Stimulated activated CD8-positive, alpha-beta memory T cell treated with anti-CD3 and anti-CD28 coated beads, Interleukin-15, amount 100 ng/mL, for 4 hours (primary cell): Measurements from ENCODE around the gene NLRP5.
"Not testable (repeated sequence)": the region's sequence is repeated elsewhere in the genome, so short reads cannot be mapped to it uniquely, and the experiment has no call there.

Experiments used
- DNase-seq, 2 donors: peaks; one replicate each; pipeline ENCODE4 v3.0.0-alpha.2; 2020; ENCODE audit warnings: low read depth in 2 of 2

NLRP5 gene

DNA sequence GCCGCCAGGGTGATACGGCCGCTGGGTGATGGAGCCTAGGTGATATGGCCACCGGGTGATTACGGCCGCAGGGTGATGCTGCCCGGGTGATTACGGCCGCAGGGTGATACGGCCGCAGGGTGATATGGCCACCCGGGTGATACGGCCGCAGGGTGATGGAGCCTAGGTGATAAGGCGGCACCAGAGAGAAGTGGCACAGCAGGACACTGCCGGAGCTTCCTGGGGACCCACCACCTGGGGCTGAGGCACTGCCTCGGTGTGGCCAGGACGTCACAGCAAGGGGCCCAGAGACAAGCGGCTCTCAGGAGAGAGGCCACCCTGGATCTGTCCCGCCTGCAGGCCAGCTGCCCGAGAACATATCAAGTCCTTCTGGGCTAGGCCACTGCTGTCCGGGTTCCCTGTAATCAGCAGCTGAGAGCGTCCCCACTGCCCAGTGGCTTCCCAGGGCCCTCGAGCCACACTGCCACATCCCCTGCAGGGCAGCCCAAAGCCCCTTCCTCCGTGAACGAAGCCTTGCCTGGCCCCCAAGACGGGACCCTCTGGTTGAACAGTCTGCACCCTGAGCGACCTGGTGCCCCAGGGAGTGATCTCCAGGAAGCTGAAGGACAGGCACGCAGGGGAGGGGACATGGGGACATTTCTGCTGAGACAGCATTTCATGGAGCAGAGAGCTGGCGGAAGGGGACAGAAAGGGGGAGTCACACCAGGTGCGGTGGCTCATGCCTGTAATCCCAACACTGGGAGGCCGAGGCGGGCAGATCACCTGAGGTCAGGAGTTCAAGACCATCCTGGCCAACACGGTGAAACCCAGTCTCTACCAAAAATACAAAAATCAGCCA, 112.4 kb downstream of the NLRP5 start:
- DNase-seq = no peak

DNA sequence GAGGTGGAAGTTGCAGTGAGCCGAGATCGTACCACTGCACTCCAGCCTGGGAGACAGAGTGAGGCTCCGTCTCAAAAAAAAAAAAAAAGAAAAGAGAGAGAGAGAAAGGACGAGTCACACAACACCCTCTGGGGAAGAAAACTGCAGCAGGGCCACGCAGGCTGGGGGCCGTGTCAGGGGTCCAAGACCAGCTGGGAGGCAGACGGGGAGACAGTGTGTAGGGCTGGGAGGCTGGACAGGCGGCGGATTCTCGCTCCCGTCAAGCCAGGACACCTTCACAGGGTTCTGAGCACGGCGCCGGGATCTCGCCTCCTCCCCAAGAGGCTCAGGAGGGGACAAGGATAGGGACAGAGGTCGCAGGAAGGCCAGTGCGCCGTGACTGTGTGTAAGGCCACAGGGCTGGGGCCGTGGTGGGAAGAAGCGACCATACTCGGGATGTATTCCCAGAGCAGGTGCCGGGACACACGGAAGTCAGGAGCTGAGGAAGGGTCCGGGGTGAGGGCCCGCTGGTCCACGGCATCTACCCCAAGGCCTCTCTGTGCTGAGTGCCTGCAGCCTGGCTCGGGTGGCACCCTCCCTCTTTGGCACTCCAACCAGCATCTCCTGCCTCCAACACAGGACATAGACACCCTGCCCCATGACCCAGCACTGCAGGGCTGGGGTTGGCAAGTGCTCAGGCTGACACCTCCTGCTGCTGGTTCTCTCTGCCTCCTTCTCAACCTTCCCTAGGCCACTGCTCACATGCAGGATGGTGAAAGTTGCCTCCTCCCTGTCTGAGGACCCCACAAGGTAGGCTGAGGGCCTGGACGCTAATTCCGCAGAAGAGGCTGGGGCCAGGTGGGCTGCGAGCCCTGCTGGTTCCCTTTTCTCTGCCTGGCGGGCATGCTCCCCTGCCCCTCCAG, 113.3 kb downstream of the NLRP5 start:
- DNase-seq = no peak

DNA sequence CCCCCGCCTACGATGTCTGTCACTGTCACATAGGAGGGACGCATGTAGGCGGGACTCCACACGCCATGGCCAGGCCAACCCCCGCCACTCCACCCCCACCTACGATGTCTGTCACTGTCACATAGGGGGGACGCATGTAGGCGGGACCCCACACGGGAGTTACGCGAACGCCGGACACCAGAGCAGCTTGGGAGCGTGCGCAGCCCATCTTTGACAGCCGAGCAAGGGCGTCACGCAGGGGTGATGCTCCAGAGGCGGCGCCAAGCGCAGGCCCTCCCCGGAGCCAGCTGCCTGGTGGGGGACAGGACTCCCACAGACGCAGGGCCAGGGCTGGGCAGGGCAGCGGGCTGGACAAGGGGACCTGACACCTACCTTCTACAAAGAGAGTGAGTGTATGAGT, 114.5 kb downstream of the NLRP5 start:
- no peak for DNase-seq

DNA sequence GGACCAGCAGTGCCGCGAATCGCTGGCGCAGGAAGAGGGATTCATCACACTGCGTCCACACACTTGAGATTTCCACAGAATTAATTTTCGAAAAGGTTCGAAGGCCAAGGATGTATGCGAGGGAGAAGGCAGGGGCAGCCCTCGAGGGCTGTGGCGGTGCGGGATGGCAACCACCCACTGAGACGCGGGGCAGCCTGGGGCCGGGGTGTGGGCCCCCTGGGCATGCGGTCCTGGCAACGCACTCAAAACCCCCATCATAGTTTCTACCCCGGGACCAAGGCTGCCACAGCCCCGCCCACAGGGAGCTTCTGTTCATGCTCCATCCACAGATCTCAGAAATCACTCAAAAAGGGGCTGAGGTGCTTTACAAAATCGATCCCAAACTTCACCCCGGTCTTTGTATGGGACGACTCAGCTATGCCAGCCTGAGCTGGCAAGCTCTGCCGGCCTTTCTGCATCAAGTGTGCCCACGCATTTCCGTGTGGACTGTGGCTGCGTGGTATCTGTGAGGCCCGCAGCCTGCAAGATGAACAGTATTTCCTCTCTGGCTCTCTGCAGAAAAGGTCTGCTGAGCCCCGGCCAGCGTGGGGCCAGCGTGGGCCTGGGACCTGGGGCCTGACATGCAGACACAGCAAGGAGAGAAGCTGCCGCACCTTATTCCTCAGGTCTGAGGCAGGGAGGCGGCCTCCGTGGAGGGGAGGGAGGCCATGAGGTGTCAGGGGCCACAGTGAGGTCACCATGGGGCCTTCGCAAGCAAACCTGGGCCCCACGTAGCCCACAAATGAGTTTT, 115.4 kb downstream of the NLRP5 start:
- DNase-seq = no peak

DNA sequence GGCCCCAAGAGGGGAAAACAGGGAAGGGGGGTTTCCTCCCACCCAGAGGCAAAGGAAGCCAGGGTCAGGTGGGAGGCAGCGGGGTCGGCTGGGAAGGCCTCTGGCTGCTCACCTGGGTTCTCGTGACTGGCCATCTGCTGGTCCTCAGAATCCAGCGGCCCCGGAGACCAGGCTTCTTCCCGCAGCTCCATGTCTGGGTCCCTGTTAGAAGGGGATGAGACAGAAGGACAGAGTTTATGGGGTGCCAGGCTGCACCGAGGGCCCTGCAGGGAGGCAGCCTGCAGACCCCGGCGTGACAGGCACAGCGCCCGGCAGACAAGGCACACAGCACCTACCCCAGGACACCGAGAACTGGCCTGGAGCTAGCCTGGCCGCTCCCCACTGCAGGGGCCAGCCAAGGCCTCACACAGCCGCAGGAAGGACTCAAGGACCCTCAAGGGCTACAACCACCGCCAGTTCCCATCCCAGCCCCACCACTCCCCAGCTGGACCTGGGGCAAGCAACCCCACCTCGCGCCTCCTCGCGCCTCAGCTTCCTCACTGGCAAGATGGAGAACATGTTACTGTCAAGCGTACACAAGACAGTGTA, 116.5 kb downstream of the NLRP5 start:
- no peak for DNase-seq

DNA sequence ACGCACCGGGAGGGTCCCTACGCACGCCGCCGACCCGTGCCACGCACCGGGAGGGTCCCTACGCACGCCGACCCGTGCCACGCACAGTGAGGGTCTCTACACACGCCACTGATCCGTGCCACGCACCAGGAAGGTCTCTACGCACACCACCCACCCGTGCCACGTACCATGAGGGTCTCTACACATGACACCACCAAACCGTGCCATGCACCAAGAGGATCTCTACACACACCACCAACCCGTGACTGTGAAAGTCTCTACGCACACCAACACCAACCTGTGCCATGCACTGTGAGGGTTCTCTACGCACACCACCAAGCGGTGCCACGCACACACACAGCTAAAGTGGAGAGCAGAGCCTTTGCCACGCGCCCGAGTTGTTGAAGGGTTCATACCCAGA, 117.8 kb downstream of the NLRP5 start:
- no peak for DNase-seq

DNA sequence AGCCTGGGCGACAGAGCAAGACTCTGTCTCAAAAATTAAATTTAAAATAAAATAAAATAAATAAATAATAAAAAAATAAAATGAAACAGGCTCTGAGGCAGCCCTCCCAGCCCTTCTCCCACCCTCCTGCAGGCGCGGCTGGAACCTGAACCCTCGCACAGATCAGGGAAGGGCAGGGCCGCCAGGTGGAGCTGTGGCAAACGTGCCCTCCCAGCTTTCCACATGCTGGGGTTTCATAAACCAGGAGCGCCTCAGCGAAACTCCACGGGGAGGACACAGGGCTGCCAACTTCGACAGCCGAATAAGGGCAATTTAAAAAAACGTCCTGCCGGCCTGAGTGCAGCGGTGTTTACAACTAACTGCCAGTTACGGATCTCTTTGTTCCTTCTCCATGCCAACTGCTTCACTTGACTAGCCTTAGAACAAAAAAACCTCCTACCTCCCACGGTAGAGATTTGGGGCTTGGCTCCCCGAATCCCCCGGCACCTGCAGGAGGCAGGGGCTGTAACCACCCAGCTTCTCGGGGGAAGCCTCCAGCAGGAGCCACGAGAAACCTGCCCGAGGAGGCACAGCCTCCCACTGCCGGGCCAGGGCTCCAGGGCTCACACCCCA, 118.6 kb downstream of the NLRP5 start:
- peak in 1 of 2 donors; percentile 17 for DNase-seq

DNA sequence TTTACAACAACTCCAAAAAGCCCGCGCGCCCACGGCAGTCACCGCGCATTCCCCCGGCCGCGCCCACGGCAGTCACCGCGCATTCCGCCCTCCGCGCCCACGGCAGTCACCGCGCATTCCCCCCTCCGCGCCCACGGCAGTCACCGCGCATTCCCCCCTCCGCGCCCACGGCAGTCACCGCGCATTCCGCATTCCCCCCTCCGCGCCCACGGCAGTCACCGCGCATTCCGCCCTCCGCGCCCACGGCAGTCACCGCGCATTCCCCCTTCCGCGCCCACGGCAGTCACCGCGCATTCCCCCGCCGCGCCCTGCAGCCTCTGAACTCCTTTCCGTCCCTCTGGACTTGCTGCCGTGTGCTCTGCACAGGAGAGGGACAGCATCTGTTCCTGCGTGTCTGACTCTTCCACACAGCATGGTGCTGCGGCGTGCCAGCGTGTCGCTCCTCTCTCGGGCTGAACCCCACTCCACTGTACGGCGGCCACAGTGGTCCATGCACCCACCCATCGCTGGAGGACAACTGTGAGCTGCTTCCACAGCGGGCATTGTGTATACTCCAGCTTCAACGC, 119.3 kb downstream of the NLRP5 start:
- DNase-seq = not testable (repeated sequence)

DNA sequence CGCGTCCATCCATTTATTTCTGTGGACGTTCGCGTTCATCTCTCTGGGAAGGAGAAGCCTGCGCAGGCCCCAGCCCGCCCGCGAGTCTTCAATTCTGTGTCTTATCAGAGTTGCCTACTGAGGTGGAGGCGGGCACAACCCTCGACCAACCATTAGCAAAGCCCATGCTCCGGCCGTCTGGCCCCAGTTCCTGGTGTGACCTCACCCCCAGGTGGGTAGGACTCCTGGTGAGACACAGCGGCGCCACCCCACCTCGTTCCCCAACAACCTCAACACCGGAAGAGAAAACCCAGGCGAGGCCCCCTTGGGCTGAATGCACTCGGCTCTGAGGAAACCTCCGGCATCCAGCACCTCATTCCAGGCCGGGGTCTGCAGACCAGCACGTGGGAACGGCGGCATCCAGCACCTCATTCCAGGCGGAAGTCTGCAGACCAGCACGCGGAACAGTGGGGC, 119.8 kb downstream of the NLRP5 start:
- no peak for DNase-seq

DNA sequence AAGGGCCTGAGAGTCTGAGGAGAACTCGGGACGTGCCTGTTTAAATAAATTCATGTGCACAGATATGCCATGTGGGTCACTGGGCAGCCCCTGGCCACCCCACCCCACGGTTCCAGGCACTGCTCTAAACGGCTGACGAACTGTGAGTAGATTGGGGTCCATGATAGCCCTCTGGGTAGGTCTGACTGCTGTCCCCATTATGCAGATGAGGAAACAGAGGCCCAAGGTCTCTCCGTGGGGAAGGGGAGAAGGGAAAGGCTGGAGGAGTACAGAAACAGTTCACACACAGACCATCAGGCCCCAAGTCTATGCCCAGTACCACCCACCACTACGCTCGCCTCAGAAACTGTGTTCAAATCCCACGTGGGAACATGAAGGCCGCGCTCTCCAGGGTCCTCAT, 120.4 kb downstream of the NLRP5 start:
- no peak for DNase-seq

DNA sequence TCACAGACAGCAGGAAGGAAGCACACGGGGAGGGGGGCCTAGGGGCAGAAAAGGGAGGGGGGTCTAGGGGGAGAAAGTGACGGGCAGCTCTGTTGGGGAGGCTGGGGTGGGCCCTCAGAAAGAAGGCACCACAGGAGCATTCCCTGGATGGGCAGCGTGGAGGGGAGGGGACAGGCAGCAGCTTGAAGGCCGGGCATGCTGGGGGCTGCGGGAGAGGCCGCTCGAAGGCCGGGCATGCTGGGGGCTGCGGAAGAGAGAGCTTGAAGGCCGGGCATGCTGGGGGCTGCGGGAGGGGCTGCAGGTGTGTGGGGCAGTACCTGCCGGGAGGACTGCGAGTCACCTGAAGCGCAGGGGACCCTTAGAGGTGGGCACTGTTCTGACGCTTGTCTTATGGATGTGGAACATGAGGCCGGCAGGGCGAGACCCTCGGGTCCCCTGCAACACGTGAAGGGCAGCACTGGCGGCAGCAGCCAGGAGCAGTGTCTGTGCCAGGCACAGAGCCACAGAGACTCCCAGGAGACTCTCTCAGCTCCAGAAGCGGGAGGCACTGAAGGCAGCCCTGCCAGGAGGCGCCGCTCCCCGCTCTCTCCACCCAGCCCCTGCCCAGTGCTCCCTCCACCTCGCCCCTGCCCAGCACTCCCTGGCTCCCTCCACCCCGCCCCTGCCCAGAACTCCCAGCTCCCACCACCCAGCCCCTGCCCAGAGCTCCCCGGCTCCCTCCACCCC, 121.2 kb downstream of the NLRP5 start:
- no peak for DNase-seq

DNA sequence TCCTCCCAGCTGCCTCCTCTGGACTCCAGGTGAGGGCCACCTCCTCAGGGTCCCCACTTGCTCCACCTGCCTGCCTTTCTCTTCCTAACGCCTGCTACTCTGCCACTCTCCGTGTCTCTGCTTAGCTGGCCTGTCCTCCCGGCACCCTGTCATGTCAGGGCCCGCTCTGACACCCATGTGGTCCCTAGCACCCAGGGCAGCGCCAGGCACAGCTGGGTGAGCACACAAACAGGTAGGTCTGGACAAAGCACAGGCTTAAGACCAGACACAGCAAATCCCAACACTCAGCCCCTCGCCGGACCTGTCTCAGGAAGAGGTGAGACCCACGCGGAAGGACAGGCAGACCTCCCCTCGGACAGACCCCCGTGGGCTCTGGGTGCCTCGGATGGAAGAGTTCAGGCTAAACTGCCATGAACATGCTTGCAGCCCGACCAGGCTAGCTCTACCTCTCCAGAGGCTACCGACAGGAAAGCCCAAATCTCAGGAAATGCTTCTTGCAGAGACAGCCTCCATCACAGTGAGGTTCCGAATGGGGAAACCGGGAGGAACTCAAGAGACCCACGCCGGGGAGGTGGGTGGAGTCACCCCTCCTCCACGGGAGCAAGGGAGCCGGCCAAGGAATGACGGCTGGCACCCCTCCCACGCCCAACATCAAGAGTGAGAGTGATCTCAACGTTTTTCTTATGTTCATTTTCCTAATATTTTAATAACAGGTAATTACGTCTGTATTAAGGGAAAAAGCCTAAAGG, 122.0 kb downstream of the NLRP5 start:
- DNase-seq = no peak

DNA sequence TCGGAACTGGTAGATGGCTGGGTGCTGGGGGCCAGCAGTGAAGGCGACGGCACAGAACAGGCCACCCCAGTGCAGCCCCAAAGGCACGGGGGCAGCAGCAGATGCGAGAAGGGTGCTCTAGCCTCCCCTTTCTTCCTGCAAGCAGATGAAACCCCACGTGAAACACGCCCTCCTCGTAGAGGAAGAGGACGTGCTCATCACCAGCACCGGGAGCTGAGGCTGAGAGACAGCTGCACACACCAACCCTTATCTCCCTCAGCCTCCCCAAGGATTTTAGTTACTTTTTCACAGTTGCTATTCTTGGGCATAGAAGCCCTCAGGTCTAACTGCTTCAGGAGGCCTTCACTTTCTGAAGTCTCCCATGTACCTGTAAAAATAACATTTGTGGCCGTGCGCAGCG, 122.7 kb downstream of the NLRP5 start:
- no peak for DNase-seq

DNA sequence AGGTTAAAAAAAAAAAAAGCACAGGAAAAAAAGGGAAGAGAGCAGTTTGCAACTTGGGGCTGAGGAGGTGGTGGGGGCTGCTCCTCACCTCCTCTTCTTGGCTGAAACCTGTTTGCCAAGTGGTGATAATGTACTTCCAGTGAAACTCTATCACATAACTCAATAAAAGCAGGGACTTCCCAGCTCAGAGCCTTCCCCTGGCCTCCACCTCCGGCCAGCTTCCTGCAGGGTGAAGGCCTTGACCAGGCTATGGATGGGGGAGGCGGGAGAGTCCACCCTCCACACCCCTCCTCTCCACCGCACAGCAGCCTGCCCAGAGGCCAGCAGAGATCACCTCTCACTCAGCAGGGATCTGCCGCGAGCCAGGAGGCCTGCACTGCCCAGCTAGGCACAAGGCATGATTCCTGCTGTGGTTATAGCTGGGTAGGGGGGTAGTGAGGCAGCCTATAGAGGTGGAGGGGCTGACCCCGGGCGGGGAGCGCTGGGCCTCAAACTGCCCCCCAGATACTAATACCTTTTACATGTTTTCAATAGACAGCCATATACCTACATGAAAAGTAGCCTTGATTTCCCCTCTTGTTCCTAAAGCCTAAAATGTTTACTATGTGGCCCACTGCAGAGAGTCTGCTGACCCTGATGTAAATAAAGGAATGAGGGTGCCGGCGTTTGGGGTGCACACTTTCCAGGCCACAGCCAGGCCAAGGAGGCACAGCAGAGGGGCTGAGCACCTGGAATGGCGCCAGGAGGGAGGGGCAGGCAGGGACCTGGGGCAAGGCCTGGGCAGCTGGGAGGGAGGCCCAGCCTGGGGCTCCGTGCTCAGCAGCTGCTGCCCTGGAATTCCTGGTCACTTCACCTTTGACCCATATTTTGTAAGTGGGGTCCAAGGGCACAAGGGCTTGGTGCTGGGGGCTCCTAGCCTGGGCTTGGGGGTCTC, 124.2 kb downstream of the NLRP5 start:
- no peak for DNase-seq
